AG08396 (cell line): ENCODE measurements around the gene KRTAP4-9.
"Not testable (repeated sequence)": the region's sequence is repeated elsewhere in the genome, so short reads cannot be mapped to it uniquely, and the experiment has no call there.

Experiments
- DNase-seq: peaks from one replicate; pipeline ENCODE4 v3.0.0; 2012; ENCODE audit warnings: low spot score, mixed read lengths

The KRTAP4-9 gene

DNA sequence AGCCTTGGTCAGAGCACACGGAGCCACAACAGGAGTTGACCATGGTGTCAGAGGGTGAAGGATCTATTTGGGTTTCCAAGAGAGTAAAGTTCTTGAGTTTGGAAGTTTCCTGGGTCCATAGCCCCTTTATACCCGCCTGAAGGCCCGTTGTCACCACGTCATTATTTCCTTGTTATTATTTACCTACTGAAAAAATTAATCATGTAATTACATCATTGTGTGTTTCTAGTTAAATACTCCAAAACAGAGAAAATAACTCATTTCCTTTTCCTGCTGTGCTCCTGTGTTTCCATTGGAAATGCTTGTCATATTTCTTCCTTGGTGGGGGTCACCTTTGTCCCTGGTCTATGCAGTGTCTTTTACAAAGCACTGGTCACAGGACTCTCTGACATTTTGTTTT, 7.1 kb upstream of the KRTAP4-9 start, which contains the start of gene KRTAP4-8:
Gene KRTAP4-8, minus strand, starts transcription at position 101 of the 400 bp plus-strand sequence. Its CDS starts 58 bp downstream, at position 43.
- no peak for DNase-seq

DNA sequence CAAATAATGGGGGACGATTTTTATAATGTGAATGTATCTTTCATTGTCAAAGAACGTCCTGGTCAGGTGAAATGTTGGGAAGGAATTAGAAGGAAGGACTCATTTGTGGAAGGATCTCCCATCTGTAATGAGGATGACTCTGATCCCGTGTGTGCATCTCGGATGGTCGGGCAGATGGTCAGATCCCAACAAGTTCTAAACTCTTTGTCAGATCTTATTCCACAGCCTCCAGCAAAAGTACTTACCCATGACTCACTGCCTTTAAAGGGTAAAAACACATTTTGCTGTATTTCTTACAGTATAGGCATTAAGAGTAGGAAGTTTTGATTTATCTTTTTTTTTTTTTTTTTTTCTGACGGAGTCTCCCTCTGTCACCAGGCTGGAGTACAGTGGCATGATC, 6.7 kb upstream of the KRTAP4-9 start:
- no peak for DNase-seq

DNA sequence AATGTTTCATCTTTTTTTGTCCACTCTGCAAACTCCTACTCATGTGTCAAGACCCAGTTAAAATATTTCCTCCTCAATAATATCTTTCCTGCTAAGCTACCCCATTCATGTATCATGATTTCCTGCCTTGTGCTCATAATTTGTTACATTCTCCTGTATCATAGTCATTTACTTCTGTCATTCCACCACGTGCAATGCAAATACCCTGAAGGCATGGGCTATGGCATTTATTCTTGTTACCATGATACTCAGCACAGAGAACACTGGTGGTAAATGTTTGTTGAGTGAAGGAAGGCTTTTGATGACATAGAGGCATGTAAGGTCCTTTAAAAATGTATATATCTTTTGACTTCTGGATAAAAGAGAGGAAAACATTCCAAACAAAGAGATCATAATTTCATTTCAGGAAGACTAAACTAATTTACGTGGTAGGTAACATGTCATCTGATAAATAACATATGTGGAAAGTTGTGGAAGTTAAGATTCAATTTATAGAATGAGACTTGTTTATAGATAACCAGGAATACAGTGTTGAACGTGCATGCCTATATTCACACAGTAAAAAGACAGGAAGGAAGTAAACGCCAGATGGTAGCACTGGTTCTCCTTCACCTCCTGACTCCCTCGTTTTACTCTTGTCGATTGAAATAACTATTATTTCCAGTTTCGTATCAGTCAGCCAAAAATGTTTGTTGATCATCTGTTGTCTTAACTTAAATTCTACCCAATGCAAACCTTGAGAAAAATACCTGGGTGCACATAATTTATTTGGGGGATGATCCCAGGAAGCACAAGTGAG, 5.3 kb upstream of the KRTAP4-9 start:
- not testable (repeated sequence) for DNase-seq

DNA sequence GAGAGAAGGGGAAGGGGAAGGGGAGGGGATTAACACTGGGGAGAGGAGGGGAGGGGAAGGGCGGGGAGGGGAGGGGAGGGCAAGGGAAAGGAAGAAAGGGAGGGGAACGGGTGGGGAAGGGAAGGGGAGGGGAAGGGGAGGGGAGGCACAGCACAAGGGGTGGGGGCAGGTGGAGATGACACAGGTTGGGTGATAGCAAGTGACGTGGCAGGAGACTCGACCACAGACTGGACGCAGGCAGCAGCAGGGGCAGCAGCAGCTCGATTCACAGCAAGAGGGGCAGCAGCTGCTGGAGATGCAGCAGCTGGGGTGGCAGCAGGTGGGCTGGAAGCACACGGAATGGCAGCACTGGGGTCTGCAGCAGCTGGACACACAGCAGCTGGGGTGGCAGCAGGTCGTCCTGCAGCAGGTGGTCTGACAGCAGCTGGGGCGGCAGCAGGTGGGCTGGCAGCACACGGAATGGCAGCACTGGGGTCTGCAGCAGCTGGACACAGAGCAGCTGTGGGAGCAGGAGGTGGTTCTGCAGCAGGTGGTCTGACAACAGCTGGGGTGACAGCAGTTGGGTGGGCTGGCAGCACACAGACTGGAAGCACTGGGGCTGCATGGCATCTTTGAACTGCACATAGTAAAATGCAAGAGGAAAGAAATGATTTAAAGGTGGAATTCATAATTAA, 3.5 kb upstream of the KRTAP4-9 start, which contains the start of gene KRTAP4-16:
Gene KRTAP4-16, minus strand, starts transcription at position 624 of the 674 bp plus-strand sequence. Its CDS starts 0 bp downstream, at position 624.
- no peak for DNase-seq

DNA sequence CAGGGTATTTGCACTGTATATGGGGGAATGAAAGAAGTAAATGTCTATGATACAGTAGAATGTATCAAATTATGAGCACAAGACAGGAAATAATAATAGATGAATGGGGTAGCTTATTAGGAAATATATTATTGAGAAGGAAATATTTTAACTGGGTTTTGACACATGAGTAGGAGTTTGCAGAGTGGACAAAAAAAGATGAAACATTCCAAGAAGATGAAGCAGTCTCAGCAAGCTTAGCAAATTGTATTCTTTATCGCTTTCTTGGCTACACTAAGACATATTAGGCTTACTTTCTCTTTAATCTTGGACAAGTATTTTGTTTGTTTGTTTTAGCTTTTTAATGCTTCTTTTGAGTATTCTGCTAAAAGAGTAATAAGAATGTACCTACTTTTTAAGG, 1.3 kb upstream of the KRTAP4-9 start:
- DNase-seq = no peak

DNA sequence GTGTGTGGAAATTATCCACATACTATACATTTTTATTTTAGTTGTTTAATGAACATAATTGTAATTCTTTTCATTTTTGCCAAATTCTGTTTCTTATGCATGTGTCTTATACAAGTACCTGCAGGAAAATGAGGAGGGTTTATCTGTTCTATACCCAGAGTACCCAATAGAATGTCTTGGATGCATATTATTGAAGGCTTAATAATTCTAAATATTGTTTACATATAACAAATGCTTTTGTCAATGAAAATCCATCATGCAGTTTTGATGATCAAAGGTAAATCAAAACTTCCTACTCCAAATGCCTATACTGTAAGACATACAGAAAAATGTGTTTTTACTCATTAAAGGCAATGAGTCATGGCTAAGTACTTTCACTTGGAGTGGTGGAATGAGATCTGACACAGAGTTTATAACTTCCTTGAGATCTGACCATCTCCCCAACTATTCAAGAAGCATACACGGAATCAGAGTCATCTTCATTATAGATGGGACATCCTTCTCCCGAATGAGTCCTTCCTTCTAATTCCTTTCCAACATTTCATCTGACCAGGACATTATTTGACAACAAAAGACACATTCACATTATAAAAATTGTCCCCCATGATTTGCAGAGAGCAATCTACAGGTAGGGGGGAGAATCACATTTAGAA, 677 bp upstream of the KRTAP4-9 start:
- DNase-seq = not testable (repeated sequence)

DNA sequence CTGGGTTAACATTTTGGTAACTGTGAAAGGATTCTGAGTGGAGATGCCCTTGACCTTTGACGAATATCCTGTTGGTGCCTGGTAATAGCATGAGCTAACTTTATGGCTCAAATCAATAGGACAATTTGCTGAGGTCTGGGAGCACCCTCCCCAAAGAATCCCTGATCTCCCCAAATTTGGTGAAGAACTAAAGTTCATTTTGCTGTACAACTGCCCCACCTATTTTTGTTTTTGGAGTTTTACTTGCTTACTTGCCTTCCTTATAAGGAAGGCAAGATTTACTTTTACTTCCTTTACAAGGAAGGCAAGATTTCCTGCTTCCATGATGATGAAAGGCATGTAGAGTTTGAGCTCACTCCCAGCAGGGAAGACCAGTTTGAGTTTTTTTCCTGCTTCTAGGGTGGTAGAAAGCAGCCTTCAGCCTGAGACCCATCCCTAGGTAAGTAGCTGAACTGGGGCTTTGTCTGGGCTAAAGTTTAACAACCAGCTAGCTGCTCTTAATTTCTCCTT, 2.8 kb downstream of the KRTAP4-9 start:
- no peak for DNase-seq

DNA sequence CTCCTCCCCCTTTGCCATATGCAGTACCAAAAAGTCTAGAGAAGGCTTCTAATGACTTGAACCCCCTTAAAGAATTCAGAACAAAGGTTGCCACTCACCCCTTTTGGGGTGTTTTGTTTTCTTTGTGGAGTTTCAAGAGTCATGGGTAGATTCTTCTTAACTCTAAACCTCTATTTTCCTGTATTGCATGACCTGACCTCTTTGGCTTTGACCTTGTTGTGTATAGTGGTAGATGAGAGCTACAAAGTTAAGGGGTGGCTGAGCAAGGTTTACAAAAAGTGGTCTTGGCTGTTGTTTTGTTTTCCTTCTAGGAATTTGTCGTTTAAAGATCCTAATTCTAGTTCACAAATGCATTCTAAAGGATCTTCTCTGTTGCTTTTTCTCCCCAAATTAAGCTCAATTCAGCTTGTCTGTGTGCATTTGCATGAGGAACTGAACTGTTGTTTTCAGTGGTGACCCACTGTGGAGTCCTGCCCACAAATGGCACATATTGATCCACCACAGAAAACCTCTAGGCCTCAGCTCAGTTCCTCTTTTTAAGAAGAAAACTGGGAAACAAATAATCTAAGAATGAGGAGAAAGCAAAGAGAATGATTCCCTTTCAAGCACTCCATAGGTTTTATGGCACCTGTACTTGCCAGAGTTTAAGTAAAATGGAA, 3.7 kb downstream of the KRTAP4-9 start:
- not testable (repeated sequence) for DNase-seq

DNA sequence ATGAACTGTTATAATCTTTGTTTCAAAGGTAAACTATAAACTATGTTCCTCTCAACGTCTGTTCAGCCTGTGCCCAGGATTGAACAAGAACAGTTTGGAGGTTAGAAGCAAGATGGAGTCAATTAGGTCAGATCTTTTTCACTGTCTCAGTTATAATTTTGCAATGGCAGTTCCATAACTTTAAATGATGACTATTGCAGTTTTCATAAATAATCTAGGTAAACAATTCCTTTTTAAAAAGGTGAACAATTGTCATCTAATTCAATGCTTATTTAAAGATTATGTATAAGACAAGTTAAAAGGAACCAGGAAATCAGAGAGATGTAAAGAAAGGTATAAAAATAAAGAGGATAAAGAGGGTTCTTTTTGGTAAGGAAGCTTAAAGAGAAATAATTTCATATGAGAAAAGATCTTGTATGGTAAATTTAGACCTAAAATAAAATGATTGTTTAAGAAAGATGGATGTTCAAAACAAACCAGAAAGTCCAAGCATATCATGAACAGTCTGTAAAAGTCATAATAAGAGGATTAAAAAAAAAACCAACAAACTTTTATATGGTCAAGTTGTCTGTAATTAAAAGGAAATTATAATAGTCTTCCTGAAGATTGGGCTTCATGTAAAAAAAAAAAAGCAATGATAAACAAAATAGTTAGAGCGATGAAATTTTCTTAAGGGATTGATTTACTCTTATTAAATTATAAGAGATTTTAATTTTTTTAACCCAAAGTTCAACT, 6.1 kb downstream of the KRTAP4-9 start:
- no peak for DNase-seq

DNA sequence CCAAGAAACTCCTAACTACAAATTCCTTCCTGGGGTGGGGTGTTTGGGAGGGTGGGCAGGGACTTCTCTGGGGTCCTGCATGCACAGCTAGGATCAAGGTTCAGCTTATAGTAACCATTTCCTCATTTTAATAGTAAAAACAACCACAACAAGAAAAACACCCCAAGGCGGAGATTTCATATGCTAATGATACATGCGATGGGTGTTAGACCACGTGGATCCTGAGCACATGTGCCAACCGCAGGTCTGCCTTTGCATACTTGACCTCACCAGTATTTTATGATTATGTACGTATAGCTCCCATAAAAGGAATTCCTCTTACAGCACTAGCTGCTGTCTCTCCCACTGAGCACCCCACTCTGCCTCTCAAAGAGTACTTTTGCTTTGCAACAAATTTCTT, 11.1 kb downstream of the KRTAP4-9 start:
- no peak for DNase-seq

DNA sequence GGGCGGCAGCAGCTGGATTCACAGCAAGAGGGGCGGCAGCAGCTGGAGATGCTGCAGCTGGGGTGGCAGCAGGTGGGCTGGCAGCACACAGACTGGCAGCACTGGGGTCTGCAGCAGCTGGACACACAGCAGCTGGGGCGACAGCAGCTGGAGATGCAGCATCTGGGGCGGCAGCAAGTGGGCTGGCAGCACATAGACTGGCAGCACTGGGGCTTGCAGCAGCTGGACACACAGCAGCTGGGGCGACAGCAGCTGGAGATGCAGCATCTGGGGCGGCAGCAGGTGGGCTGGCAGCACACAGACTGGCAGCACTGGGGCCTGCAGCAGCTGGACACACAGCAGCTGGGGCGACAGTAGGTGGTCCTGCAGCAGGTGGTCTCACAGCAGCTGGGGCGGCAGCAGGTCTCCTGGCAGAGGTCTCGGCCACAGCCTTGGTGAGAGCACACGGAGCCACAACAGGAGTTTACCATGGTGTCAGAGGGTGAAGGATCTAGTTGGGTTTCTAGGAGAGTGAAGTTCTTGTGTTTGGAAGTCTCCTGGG, 12.7 kb downstream of the KRTAP4-9 start, which contains the start of gene KRTAP4-11:
Gene KRTAP4-11, minus strand, starts transcription at position 528 of the 541 bp plus-strand sequence. Its CDS starts 58 bp downstream, at position 470.
- not testable (repeated sequence) for DNase-seq

DNA sequence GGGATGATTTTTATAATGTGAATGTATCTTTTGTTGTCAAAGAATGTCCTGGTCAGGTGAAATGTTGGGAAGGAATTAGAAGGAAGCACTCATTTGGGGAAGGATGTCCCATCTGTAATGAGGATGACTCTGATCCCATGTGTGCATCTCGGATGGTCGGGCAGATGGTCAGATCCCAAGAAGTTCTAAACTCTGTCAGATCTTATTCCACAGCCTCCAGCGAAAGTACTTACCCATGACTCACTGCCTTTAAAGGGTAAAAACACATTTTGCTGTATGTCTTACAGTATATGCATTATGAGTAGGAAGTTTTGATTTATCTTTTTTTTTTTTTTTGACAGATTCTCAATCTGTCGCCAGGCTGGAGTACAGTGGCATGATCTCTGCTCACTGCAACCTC, 13.5 kb downstream of the KRTAP4-9 start:
- DNase-seq = no peak

DNA sequence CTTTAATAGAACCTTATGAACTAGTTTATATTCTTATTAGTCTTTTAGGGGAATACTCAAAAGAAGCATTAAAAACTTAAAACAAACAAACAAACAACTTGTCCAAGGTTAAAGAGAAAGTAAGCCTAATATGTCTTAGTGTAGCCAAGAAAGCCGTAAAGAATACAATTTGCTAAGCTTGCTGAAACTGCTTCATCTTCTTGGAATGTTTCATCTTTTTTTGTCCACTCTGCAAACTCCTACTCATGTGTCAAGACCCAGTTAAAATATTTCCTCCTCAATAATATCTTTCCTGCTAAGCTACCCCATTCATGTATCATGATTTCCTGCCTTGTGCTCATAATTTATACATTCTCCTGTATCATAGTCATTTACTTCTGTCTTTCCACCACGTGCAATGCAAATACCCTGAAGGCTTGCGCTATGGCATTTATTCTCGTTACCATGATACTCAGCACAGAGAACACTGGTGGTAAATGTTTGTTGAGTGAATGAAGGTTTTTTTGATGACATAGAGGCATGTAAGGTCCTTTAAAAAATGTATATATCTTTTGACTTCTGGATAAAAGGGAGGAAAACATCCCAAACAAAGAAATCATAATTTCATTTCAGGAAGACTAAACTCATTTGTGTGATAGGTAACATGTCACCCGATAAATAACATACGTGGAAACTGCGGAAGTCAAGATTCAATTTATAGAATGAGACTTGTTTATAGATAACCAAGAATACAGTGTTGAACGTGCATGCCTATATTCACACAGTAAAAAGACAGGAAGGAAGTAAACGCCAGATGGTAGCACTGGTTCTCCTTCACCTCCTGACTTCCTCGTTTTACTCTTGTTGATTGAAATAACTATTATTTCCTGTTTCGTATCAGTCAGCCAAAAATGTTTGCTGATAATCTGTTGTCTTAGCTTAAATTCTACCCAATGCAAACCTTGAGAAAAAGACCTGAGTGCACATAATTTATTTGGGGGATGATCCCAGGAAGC, 14.8 kb downstream of the KRTAP4-9 start:
- not testable (repeated sequence) for DNase-seq

DNA sequence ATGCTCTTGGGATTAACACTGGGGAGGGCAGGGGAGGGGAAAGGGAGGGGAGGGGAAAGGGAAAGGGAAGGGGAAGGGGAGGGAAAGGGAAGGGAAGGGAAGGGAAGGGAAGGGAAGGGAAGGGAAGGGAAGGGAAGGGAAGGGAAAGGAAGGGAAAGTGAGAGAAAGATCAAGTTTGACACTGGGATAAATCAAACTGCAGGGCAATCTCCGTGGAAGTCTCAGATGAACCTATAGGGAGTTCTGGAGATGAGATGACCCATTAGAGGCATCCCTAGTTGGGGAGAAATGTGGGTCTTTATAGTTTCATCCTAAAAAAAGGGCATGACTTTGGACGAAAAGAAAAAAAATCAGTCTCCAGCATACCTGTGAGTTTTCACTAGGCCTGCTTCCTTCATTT, 16.6 kb downstream of the KRTAP4-9 start:
- no peak for DNase-seq

DNA sequence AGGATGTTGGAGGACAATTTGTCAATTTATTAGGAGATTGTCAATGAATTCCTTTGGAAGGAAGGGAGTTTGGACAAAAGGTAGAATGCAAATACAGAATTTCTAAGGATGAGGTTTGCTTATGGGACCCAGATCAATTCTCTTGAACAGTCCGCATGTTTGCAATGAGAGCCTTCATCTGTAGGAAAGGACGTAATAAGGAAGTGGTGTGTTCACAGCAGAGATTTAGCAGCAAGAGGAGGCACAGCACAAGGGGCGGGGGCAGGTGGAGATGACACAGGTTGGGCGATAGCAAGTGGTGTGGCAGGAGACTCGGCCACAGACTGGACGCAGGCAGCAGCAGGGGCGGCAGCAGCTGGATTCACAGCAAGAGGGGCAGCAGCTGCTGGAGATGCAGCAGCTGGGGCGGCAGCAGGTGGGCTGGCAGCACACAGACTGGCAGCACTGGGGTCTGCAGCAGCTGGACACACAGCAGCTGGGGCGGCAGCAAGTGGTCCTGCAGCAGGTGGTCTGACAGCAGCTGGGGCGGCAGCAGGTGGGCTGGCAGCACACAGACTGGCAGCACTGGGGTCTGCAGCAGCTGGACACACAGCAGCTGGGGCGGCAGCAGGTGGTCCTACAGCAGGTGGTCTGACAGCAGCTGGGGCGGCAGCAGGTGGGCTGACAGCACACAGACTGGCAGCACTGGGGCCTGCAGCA, 18.3 kb downstream of the KRTAP4-9 start:
- not testable (repeated sequence) for DNase-seq

DNA sequence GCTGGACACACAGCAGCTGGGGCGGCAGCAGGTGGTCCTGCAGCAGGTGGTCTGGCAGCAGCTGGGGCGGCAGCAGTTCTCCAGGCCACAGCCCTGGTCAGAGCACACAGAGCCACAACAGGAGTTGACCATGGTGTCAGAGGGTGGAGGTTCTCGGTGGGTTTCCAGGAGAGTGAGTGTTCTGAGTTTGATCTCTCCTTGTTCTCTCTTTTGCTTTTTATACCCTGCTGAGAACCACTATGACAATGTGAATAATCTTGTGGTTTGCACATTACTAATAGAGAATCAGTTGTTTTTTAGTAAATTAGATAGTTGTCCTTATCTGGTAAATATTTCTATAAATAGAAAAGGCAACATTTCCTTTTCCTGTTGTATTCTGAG, 18.8 kb downstream of the KRTAP4-9 start, which contains the start of gene KRTAP4-12:
Gene KRTAP4-12, minus strand, starts transcription at position 192 of the 381 bp plus-strand sequence. Its CDS starts 60 bp downstream, at position 132.
- DNase-seq = not testable (repeated sequence)

DNA sequence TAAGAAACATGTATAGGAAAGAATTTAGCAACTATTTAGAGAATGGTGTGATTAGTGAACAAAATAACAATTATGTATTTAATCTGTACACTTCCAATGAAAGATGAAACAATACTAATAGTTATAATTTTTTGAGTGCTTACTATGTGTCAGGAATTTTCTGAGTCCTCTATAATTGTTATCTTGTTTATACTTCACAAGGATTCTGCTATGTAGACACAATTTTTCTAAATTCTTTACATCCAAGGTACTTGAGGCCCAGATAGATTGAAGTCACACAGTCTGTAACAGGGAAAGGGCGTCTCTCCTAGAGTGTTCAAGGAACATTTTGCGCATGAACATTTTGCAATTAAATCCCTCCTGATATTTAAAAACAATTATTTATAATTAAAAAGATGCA, 19.9 kb downstream of the KRTAP4-9 start:
- no peak for DNase-seq

DNA sequence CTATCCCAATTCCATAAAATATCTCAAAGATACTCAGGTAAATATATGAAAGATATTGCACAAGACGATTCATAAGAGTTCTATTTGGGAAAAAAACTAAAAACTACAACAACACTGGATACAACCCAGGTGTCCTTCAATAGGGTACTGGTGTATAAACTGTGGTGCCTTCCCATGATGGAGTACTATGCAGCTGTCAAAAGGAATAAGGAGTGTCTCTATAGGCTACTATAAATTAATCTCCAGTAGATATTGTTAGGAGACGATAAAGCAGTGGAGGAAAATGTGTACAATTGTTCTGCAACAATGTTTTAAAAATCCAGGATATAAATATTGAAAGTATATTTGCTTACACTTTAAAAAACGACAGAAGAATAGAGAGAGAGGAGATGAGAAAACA, 21.2 kb downstream of the KRTAP4-9 start:
- DNase-seq = no peak

DNA sequence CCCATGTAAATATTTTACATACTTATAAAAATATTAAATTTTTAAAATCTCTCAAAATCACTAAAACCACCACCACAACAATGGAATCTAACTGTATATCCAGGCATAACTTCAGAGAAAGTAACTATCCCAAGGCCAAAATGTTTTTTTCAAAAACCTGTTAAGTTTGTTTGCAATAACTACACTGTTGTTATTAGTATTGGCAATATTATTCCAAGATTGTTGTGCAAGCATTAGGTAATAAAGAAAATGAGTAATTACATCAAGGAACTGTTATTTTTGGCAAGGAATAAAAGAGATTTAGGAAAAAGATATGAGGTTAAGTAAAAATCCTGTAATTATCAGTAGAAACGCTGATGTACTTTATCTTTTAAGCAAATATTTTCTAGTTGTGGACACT, 22.2 kb downstream of the KRTAP4-9 start:
- no peak for DNase-seq
